ENCODE results near the gene NCLN. TPM values are rescaled to one million over a fixed set of nuclear protein-coding genes. Genes with fewer than 3 reads are reported as not detected.

The NCLN gene
- total RNA-seq, 4 donors from 2014 or later: 18.2 to 54.4 (median 43.1) TPM

DNA sequence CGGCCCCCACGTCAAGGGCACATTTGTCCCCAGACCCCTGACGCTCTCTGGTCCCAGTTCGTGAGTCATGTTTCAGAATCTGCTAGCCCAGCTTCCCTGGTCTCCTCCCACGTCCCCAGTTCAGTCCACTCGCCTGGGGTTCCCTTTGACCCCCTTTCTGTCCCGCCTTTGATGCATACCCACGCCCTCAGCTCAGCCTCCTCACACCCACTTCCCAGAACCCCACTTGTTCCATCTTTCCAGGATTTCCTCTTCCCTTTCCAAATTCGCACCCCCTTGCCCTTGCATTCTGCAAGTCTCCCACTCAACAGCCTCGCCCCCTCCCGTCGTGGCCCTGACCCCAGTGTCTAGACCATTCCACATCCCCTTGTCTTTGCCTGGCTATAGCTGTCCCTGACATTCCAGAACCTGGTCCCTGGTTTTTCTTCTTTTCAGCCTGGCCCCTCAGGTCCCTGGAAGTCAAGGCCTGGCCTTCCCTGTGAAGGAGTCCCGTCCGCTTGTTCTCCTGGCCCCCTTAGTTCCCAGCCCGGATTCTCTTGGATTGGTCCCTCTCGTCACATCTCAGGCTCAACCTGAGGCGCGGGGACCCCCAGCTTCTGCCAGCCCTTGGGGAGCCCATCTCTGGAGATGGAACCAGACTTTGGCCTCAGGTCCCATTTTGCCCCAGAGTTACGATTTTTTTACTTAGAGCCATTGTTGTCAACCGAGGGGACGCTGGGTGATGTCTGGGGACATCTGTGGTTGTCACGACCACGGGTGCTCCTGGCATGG lies 1.3 kb downstream of the NCLN start:
- intact Hi-C loops (cut with DNase I; ENCODE audit: low total_unique reads): loop anchor here (10.0 kb wide), 1 partner anchor 878 kb away; the partner anchor contains the start of gene ZBTB7A
- H3K9me3 ChIP-seq: no peaks in the 10 kb centered on the region
- DNase-seq: no peak

GRCh38 chr19:3187662-3188511 lies 2.2 kb downstream of the NCLN start:
- intact Hi-C loops (cut with DNase I; ENCODE audit: low total_unique reads) (loop anchor here (10.0 kb wide), 1 partner anchor 877 kb away; the partner anchor contains the start of gene ZBTB7A), in situ Hi-C loops (cut with MboI; ENCODE audit: low sequenced_read_pairs in 4 of 4) (no loop called here)
- peaks cover 4 to 16% of the 10 kb centered on the region in 2 donors for H3K4me1 ChIP-seq
- no peaks in the 10 kb centered on the region for H3K9me3 ChIP-seq
- no peak overlapping the region for H3K27ac ChIP-seq
- DNase-seq (no peak), ATAC-seq (no peak)
- no peaks in the 10 kb centered on the region for H3K27me3 ChIP-seq
- H3K36me3 ChIP-seq: no peaks in the 10 kb centered on the region
- H3K4me3 ChIP-seq: no peak overlapping the region
- TF ChIP-seq, protein P1, sequence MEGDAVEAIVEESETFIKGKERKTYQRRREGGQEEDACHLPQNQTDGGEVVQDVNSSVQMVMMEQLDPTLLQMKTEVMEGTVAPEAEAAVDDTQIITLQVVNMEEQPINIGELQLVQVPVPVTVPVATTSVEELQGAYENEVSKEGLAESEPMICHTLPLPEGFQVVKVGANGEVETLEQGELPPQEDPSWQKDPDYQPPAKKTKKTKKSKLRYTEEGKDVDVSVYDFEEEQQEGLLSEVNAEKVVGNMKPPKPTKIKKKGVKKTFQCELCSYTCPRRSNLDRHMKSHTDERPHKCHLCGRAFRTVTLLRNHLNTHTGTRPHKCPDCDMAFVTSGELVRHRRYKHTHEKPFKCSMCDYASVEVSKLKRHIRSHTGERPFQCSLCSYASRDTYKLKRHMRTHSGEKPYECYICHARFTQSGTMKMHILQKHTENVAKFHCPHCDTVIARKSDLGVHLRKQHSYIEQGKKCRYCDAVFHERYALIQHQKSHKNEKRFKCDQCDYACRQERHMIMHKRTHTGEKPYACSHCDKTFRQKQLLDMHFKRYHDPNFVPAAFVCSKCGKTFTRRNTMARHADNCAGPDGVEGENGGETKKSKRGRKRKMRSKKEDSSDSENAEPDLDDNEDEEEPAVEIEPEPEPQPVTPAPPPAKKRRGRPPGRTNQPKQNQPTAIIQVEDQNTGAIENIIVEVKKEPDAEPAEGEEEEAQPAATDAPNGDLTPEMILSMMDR (IDR thresholded peaks at IDR 0.05 in 4 of 5, conservative IDR thresholded peaks at IDR 0.05 in 1 of 5): no peak
- TF ChIP-seq POLR2A (IDR thresholded peaks at IDR 0.05): no peak

More for the DNA sequence above, 1.3 kb downstream of the NCLN start:
- no peak overlapping the region for H3K27ac ChIP-seq
- no peak for TF ChIP-seq POLR2A (IDR thresholded peaks at IDR 0.05)
- TF ChIP-seq, protein P1 (IDR thresholded peaks at IDR 0.05 in 4 of 5, conservative IDR thresholded peaks at IDR 0.05 in 1 of 5): no peak
- in situ Hi-C loops (cut with MboI; ENCODE audit: low sequenced_read_pairs in 4 of 4): no loop called here
- ATAC-seq: no peak
- peak overlapping the region; percentile 56 to 81 (median 76) for H3K4me3 ChIP-seq
- no peaks in the 10 kb centered on the region for H3K27me3 ChIP-seq
- H3K36me3 ChIP-seq: no peaks in the 10 kb centered on the region
- H3K4me1 ChIP-seq: peaks cover 4 to 16% of the 10 kb centered on the region in 2 donors

DNA sequence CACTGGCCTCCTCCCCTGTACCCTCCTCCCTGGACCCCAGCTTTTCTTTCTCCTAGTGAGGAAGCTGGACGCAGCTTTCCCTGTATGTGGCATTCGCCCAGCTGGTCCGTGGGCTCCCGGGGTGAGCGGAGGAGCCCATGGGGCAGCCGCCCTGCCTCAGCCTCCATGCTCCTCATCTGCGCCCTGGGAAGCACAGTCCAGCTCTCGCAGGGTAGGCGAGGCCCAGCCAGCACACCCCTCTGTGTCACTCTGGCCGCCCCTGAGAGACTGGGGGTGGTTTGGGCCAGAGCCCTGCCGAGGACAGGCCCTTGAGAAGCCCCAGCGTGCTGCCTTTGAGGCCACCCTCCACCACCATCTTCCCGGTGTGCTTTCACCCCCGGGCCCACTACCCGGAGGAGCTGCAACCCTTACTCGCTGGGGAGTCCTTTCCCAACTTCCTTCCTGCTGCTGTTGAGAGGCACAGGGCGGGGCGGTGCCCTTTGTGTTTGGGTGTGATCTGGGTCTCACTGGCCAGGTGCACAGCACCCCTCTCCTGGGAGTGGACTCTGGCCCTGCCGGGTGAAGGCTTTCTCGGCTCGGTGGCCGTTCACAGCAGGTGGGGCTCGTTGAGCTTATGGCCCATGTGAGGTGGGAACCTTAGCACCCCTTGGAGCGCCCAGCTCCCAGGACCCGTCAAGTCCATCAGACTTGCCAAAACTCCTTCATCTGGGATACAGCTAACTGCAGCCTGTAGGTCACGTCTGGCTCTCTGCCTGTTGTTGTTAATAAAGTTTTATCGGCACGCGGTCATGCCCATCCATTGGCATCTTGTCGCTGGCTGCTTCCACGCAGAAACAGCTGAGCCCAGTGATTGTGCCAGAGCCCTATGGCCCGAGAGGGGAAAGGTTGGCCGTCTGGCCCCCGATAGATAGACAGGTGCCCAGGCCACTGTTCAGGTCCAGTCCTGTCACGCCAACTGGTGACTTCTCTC lies 3.2 kb downstream of the NCLN start:
- TF ChIP-seq, protein P1 (IDR thresholded peaks at IDR 0.05 in 4 of 5, conservative IDR thresholded peaks at IDR 0.05 in 1 of 5): no peak
- no peak for TF ChIP-seq POLR2A (IDR thresholded peaks at IDR 0.05)
- H3K27me3 ChIP-seq: no peaks in the 10 kb centered on the region
- in situ Hi-C loops (cut with MboI; ENCODE audit: low sequenced_read_pairs in 4 of 4) (no loop called here), intact Hi-C loops (cut with DNase I; ENCODE audit: low total_unique reads) (loop anchor here (10.0 kb wide), 1 partner anchor 876 kb away; the partner anchor contains the start of gene ZBTB7A)
- H3K27ac ChIP-seq: no peak overlapping the region
- ATAC-seq (no peak), DNase-seq (no peak)
- H3K4me3 ChIP-seq: no peak overlapping the region
- peaks cover 4 to 16% of the 10 kb centered on the region in 2 donors for H3K4me1 ChIP-seq
- no peaks in the 10 kb centered on the region for H3K36me3 ChIP-seq
- H3K9me3 ChIP-seq: no peaks in the 10 kb centered on the region
